ENCODE measurements around the gene SCRN2. TPM values are rescaled to one million over a fixed set of nuclear protein-coding genes. Genes with fewer than 3 reads are reported as not detected.

SCRN2 gene
- total RNA-seq, 1 donor from 2014 or later, result 25.4 TPM

DNA sequence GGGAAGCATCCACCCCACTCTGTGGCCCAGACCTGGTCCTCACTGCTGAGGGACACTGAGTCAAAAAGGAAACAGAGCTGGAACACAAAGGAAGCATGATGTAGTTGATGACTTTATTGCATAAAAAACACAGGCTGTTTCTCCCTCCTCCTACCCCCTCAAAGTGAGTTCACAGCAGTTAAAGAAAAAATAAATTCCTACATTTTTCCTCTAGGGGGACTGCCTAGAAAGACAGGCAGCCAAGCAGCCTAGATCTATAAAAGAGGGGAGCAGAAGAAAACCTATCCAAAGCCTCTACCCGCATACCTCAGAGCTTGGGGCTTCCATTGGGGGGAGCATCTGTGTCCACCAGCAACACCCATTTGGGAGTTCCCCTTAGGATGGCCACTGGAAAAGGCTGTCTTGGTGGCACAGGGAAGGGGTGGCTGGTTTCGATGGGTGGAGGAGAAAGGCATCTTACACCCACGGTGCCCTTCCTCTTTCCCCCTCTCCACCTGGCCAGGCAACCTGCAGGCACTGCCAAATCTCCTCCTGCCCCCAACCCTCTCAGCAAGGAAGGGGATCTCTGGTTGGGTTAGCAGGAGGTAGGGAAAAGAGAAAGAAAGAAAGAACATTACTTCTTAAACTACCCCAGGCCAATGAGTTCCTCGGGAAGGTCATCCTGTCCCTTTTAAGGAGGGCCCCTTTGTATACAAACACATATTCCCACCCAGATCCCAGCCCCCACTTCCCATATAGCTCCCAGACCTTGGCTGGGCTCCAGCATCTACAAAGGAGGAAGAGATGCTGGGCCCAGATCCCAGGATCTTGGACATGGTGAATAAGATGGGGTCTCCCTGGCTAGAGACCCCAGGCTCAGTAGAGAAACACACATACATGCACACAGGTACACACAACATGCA, 4.0 kb upstream of the SCRN2 start:
- H3K27ac Mint-ChIP-seq (ENCODE audit: unreplicated experiment), result no peak overlapping the region
- H3K4me1 Mint-ChIP-seq (ENCODE audit: unreplicated experiment), result peaks cover 22% of the 10 kb centered on the region
- H3K36me3 Mint-ChIP-seq (ENCODE audit: unreplicated experiment), result no peaks in the 10 kb centered on the region
- no peaks in the 10 kb centered on the region for H3K9me3 Mint-ChIP-seq (ENCODE audit: unreplicated experiment)
- peaks cover 38% of the 10 kb centered on the region for H3K27me3 Mint-ChIP-seq (ENCODE audit: unreplicated experiment)
- TF ChIP-seq, protein P1, sequence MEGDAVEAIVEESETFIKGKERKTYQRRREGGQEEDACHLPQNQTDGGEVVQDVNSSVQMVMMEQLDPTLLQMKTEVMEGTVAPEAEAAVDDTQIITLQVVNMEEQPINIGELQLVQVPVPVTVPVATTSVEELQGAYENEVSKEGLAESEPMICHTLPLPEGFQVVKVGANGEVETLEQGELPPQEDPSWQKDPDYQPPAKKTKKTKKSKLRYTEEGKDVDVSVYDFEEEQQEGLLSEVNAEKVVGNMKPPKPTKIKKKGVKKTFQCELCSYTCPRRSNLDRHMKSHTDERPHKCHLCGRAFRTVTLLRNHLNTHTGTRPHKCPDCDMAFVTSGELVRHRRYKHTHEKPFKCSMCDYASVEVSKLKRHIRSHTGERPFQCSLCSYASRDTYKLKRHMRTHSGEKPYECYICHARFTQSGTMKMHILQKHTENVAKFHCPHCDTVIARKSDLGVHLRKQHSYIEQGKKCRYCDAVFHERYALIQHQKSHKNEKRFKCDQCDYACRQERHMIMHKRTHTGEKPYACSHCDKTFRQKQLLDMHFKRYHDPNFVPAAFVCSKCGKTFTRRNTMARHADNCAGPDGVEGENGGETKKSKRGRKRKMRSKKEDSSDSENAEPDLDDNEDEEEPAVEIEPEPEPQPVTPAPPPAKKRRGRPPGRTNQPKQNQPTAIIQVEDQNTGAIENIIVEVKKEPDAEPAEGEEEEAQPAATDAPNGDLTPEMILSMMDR (IDR thresholded peaks at IDR 0.05), result peak; percentile 49
- DNase-seq (ENCODE audit: extremely low spot score, unreplicated experiment), result no peak
- H3K4me3 Mint-ChIP-seq (ENCODE audit: unreplicated experiment), result no peak overlapping the region

DNA sequence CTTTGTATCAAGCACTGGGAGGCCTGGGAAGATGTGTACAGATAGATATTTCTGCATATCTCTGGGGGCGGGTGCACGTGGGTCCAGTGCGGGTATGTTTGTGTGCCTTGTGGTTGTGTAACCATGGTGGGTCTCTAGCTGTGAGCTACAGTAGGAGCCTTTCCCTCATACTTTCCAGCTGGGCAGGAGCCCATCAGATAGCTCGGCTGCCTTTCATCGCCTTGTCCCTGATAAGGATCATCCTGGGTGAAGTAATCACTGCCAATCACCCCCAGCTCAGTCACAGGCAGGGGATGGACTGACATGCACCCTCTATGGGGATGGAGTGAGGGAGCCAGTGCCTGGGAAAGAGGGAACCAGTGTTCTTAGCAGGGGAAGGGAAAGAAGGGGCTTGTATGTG, 3.2 kb upstream of the SCRN2 start:
- Mint-ChIP-seq H3K27me3 (ENCODE audit: unreplicated experiment) (peaks cover 33% of the 10 kb centered on the region), H3K27ac (ENCODE audit: unreplicated experiment) (no peak overlapping the region), H3K36me3 (ENCODE audit: unreplicated experiment) (no peaks in the 10 kb centered on the region), H3K4me3 (ENCODE audit: unreplicated experiment) (no peak overlapping the region), H3K4me1 (ENCODE audit: unreplicated experiment) (peaks cover 26% of the 10 kb centered on the region), H3K9me3 (ENCODE audit: unreplicated experiment) (no peaks in the 10 kb centered on the region)
- TF ChIP-seq, protein P1 (IDR thresholded peaks at IDR 0.05), result no peak
- DNase-seq (ENCODE audit: extremely low spot score, unreplicated experiment), result no peak

DNA sequence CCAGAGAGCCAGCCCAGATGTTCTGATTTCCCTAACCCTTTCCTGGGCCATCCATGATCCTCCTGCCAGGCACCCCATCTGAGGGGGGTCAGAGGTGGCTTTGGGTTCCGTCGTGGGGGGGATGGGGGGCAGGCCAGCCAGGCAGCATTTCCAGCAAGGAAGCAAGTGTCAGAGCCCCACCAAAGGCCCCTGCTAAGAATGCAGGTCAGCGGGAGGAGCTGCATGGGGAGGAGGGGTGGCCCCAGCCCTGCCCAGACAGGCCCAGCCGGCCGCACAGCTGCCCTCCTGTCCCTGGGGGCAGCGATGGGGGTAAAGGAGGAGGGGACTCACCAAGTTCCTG, 2.3 kb upstream of the SCRN2 start:
- H3K4me1 Mint-ChIP-seq (ENCODE audit: unreplicated experiment), result peaks cover 26% of the 10 kb centered on the region
- H3K27me3 Mint-ChIP-seq (ENCODE audit: unreplicated experiment), result peaks cover 26% of the 10 kb centered on the region
- no peaks in the 10 kb centered on the region for H3K9me3 Mint-ChIP-seq (ENCODE audit: unreplicated experiment)
- TF ChIP-seq, protein P1 (IDR thresholded peaks at IDR 0.05), result no peak
- H3K27ac Mint-ChIP-seq (ENCODE audit: unreplicated experiment), result no peak overlapping the region
- no peak for DNase-seq (ENCODE audit: extremely low spot score, unreplicated experiment)
- no peak overlapping the region for H3K4me3 Mint-ChIP-seq (ENCODE audit: unreplicated experiment)
- no peaks in the 10 kb centered on the region for H3K36me3 Mint-ChIP-seq (ENCODE audit: unreplicated experiment)

DNA sequence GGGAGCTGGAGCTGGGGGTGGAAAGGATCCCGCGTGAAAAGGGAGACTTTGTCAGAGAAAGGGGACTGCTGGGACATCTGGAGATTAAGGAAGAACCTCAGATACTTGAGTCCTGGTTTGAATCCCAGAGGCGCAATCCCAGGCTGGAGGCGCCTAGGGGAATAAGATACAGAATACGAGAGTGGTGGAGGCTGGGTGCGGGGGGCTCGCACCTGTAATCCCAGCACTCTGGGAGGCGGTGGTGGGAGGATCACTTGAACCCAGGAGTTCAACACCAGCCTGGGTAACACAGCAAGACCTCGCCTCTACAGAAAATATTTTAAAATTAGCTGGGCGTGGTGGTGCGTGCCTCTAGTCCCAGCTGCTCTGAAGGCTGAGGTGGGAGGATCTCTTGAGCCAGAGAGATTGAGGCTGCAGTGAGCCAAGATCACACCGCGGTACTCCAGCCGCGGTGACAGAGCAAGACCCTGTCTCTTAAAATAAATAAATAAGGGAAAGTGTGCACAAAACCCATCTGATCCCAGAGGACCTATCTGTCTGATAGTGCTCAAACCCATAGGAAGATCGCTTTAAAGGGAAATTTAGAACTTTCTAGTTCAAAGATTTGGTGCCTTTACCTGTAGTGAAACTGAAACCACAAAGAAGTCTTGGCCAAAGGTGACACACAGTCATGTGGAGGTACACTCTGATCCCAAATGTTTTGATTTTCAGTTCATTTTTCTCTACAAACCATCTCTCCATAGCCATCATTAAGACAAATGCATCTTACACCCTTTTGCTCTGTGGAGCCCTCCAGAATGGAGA, 617 bp upstream of the SCRN2 start:
- DNase-seq (ENCODE audit: extremely low spot score, unreplicated experiment), result no peak
- TF ChIP-seq, protein P1 (IDR thresholded peaks at IDR 0.05), result no peak
- H3K4me3 Mint-ChIP-seq (ENCODE audit: unreplicated experiment), result peak overlapping the region; percentile 98
- H3K9me3 Mint-ChIP-seq (ENCODE audit: unreplicated experiment), result no peaks in the 10 kb centered on the region
- no peaks in the 10 kb centered on the region for H3K36me3 Mint-ChIP-seq (ENCODE audit: unreplicated experiment)
- H3K27me3 Mint-ChIP-seq (ENCODE audit: unreplicated experiment), result peaks cover 18% of the 10 kb centered on the region
- peaks cover 30% of the 10 kb centered on the region for H3K4me1 Mint-ChIP-seq (ENCODE audit: unreplicated experiment)
- peak overlapping the region; percentile 78 for H3K27ac Mint-ChIP-seq (ENCODE audit: unreplicated experiment)

Data from osteocyte (in vitro differentiated cells).